ENCODE results near the gene BSPRY. TPM values are rescaled to one million over a fixed set of nuclear protein-coding genes. Genes with fewer than 3 reads are reported as not detected.

The BSPRY gene
- total and polyA plus RNA-seq, 2 of the 13 experiments (the other 11 are each of a cell fraction or from before 2014, with no cell fraction given) = 0.09 to 0.26 TPM

- TF ChIP-seq, protein P1, sequence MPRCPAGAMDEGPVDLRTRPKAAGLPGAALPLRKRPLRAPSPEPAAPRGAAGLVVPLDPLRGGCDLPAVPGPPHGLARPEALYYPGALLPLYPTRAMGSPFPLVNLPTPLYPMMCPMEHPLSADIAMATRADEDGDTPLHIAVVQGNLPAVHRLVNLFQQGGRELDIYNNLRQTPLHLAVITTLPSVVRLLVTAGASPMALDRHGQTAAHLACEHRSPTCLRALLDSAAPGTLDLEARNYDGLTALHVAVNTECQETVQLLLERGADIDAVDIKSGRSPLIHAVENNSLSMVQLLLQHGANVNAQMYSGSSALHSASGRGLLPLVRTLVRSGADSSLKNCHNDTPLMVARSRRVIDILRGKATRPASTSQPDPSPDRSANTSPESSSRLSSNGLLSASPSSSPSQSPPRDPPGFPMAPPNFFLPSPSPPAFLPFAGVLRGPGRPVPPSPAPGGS (CRISPR knock-in tag; IDR thresholded peaks at IDR 0.05) = peak; percentile 60; the same call in 1 of the 2 replicates
- TF ChIP-seq PCBP2 (optimal IDR thresholded peaks at IDR 0.05; ENCODE audit: low read depth, low read length, poor library complexity, severe bottlenecking) = no peak
- peak; percentile 32; the same call in 1 of the 2 replicates for TF ChIP-seq ZNF143 (CRISPR knock-in tag; IDR thresholded peaks at IDR 0.05)
- TF ChIP-seq ZFP41 (CRISPR knock-in tag; IDR thresholded peaks at IDR 0.05; ENCODE audit: borderline replicate concordance) = no peak
- no peak for TF ChIP-seq ZNF839 (CRISPR knock-in tag; IDR thresholded peaks at IDR 0.05; ENCODE audit: borderline replicate concordance)
- 0 out of 2 replicates have a peak, but pooled peaks have one; percentile 31 for TF ChIP-seq KLF6 (CRISPR knock-in tag; IDR thresholded peaks at IDR 0.05)
- TF ChIP-seq ZNF713 (CRISPR knock-in tag; IDR thresholded peaks at IDR 0.05) = no peak
- peak; percentile 63; the same call in 1 of the 2 replicates for TF ChIP-seq ZNF431 (CRISPR knock-in tag; IDR thresholded peaks at IDR 0.05; ENCODE audit: borderline replicate concordance, low read depth)
- TF ChIP-seq ZNF460 (CRISPR knock-in tag; IDR thresholded peaks at IDR 0.05; ENCODE audit: borderline replicate concordance) = peak; percentile 58; the same call in 1 of the 2 replicates
- TF ChIP-seq, protein P2, sequence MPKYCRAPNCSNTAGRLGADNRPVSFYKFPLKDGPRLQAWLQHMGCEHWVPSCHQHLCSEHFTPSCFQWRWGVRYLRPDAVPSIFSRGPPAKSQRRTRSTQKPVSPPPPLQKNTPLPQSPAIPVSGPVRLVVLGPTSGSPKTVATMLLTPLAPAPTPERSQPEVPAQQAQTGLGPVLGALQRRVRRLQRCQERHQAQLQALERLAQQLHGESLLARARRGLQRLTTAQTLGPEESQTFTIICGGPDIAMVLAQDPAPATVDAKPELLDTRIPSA (CRISPR knock-in tag; IDR thresholded peaks at IDR 0.05; ENCODE audit: borderline replicate concordance) = no peak
- no peak for TF ChIP-seq HOXA7 (CRISPR knock-in tag; IDR thresholded peaks at IDR 0.05)
- TF ChIP-seq ZNF121 (CRISPR knock-in tag; IDR thresholded peaks at IDR 0.05) = no peak
- no peak for TF ChIP-seq ZFP37 (CRISPR knock-in tag; IDR thresholded peaks at IDR 0.05; ENCODE audit: borderline replicate concordance)
- TF ChIP-seq MTERF4 (CRISPR knock-in tag; IDR thresholded peaks at IDR 0.05) = no peak
- TF ChIP-seq ZNF546 (CRISPR knock-in tag; conservative IDR thresholded peaks at IDR 0.05) = no peak
- no peak for TF ChIP-seq PAX8 (CRISPR knock-in tag; IDR thresholded peaks at IDR 0.05; ENCODE audit: borderline replicate concordance)
- TF ChIP-seq CCAR2 (optimal IDR thresholded peaks at IDR 0.05; ENCODE audit: low read depth, low read length) = no peak
- peak; percentile 32; the same call in 1 of the 2 replicates for TF ChIP-seq ATF7-NPFF (CRISPR knock-in tag; IDR thresholded peaks at IDR 0.05; ENCODE audit: low read depth)
- TF ChIP-seq, protein P3, sequence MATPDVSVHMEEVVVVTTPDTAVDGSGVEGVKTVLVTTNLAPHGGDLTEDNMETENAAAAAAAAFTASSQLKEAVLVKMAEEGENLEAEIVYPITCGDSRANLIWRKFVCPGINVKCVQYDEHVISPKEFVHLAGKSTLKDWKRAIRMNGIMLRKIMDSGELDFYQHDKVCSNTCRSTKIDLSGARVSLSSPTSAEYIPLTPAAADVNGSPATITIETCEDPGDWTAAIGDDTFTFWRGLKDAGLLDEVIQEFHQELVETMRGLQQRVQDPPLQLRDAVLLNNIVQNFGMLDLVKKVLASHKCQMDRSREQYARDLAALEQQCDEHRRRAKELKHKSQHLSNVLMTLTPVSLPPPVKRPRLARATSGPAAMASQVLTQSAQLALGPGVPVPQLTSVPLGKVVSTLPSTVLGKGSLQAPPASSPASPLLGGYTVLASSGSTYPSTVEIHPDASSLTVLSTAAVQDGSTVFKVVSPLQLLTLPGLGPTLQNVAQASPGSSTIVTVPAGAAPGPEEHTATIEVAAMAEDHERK (CRISPR knock-in tag; IDR thresholded peaks at IDR 0.05; ENCODE audit: low read depth) = no peak
- TF ChIP-seq PLRG1 (conservative IDR thresholded peaks at IDR 0.05) = no peak
- TF ChIP-seq, protein P4, sequence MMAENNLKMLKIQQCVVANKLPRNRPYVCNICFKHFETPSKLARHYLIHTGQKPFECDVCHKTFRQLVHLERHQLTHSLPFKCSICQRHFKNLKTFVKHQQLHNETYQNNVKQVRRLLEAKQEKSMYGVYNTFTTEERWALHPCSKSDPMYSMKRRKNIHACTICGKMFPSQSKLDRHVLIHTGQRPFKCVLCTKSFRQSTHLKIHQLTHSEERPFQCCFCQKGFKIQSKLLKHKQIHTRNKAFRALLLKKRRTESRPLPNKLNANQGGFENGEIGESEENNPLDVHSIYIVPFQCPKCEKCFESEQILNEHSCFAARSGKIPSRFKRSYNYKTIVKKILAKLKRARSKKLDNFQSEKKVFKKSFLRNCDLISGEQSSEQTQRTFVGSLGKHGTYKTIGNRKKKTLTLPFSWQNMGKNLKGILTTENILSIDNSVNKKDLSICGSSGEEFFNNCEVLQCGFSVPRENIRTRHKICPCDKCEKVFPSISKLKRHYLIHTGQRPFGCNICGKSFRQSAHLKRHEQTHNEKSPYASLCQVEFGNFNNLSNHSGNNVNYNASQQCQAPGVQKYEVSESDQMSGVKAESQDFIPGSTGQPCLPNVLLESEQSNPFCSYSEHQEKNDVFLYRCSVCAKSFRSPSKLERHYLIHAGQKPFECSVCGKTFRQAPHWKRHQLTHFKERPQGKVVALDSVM (CRISPR knock-in tag; IDR thresholded peaks at IDR 0.05) = no peak
Measured at GRCh38 chr9:113387560-113388230, 38.4 kb downstream of the BSPRY start (continued).
